SK-N-MC (cell line): ENCODE results near the gene ATP8B3.

Source experiments
- EZH2 ChIP-seq: fragments of 200-600 bp; sonication (generic); IDR thresholded peaks from one replicate; pipeline ENCODE4 v1.6.1; 2017; ENCODE audit warnings: antibody characterized with exemption
- FOXP2 ChIP-seq: optimal IDR thresholded peaks from 2 replicates; pipeline ENCODE3; 2011; ENCODE audit warnings: mild to moderate bottlenecking, moderate library complexity; ENCODE audit not compliant: insufficient read depth; ENCODE audit errors: extremely low read length, control extremely low read depth
- POLR2AphosphoS5 ChIP-seq: IDR thresholded peaks from 2 replicates; pipeline ENCODE4 v1.6.1; 2012; ENCODE audit warnings: mild to moderate bottlenecking, low read depth, low read length, borderline replicate concordance

DNA sequence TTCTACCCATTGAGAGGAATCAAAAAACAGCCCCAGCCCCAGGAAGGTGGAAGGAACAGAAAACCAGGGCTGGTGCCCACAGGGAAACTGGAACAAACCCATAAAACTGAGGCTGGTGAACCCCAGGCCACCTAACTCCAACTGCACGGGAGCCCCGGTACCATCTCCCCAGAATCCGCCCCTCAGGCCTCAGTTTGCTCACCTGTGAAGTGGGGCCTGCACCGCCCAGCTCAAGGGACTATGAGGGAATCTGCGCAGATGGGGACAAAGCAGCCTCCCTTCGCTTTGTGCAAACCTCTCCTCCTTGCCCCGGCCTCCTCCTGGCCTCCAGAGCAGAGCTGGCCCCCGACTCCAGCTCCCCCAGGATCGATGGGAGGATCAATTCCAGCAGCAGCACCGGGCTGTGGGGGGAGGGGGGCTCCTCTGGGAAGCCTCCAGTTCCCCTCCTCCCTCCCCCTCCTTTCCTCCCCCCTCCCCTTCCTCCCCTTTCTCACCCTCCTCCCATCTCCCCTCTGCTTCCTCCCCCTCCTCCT, 67.9 kb downstream of the ATP8B3 start:
- TF ChIP-seq POLR2AphosphoS5 = no peak
- TF ChIP-seq EZH2 = no peak
- no peak for TF ChIP-seq FOXP2
